GM23248 (cell line): ENCODE results near the gene KY. TPM values are rescaled to one million over a fixed set of nuclear protein-coding genes. Genes with fewer than 3 reads are reported as not detected.

Experiments used
- DNase-seq: peaks from one replicate; pipeline ENCODE4 v3.0.0-alpha.2; 2015
- H2AFZ ChIP-seq: fragments of 200-600 bp; sonication (generic); 2 replicates; pipeline ENCODE4 v1.6.1; 2016; ENCODE audit warnings: antibody characterized with exemption
- H3F3A ChIP-seq: fragments of 200-600 bp; sonication (generic); 2 replicates; pipeline ENCODE4 v1.6.1; 2016; ENCODE audit warnings: mild to moderate bottlenecking, antibody characterized with exemption, mixed run types; ENCODE audit not compliant: insufficient read depth
- H3K27ac ChIP-seq: fragments of 200-600 bp; sonication (generic); 2 replicates; pipeline ENCODE4 v1.5.1; 2016; ENCODE audit warnings: mild to moderate bottlenecking
- H3K27me3 ChIP-seq: fragments of 200-600 bp; sonication (generic); replicated peaks from 2 replicates; pipeline ENCODE4 v1.6.1; 2016; ENCODE audit warnings: mild to moderate bottlenecking; ENCODE audit not compliant: insufficient read depth
- H3K36me3 ChIP-seq: fragments of 200-600 bp; sonication (generic); 2 replicates; pipeline ENCODE4 v1.6.1; 2016; ENCODE audit warnings: low read depth, mild to moderate bottlenecking
- H3K4me1 ChIP-seq: fragments of 200-600 bp; sonication (generic); 2 replicates; pipeline ENCODE4 v1.6.1; 2016; ENCODE audit warnings: mild to moderate bottlenecking; ENCODE audit not compliant: insufficient read depth
- H3K4me2 ChIP-seq: fragments of 200-600 bp; sonication (generic); one replicate; pipeline ENCODE4 v1.6.1; 2016; ENCODE audit warnings: mild to moderate bottlenecking; ENCODE audit not compliant: unreplicated experiment
- H3K4me3 ChIP-seq: fragments of 200-600 bp; sonication (generic); 2 replicates; pipeline ENCODE4 v1.5.1; 2016; ENCODE audit warnings: mild to moderate bottlenecking
- H3K79me2 ChIP-seq: fragments of 200-600 bp; sonication (generic); 2 replicates; pipeline ENCODE4 v1.6.1; 2016; ENCODE audit warnings: mild to moderate bottlenecking; ENCODE audit not compliant: insufficient read depth
- H3K9ac ChIP-seq: fragments of 200-600 bp; sonication (generic); 2 replicates; pipeline ENCODE4 v1.6.1; 2016; ENCODE audit warnings: mild to moderate bottlenecking
- H3K9me2 ChIP-seq: fragments of 200-600 bp; sonication (generic); 2 replicates; pipeline ENCODE4 v1.6.1; 2016; ENCODE audit warnings: mixed run types, mild to moderate bottlenecking, moderate library complexity; ENCODE audit not compliant: insufficient read depth
- H3K9me3 ChIP-seq: fragments of 200-600 bp; sonication (generic); one replicate; pipeline ENCODE4 v1.6.1; 2017; ENCODE audit warnings: low read depth
- H4K20me1 ChIP-seq: fragments of 200-600 bp; sonication (generic); 2 replicates; pipeline ENCODE4 v1.6.0; 2016; ENCODE audit not compliant: insufficient read depth
- EZH2 ChIP-seq: fragments of 200-600 bp; sonication (generic); IDR thresholded peaks from 2 replicates; pipeline ENCODE4 v1.6.1; 2018; ENCODE audit warnings: antibody characterized with exemption, mild to moderate bottlenecking; ENCODE audit not compliant: insufficient read depth, poor library complexity, severe bottlenecking
- EZH2phosphoT487 ChIP-seq: fragments of 200-600 bp; sonication (generic); IDR thresholded peaks from 2 replicates; pipeline ENCODE4 v1.6.1; 2018; ENCODE audit warnings: antibody characterized with exemption, moderate library complexity, mild to moderate bottlenecking, low read depth; ENCODE audit not compliant: insufficient read depth
- WGBS, 2 experiments: methylation state at CpG; one replicate each; pipeline ENCODE4 v1.1.6; 2015 to 2017; ENCODE audit warnings: low lambda C conversion rate in 2 of 2, low coverage in 1 of 2; ENCODE audit errors: missing lambda C conversion rate in 2 of 2; 5-methylcytosine and 5-hydroxymethylcytosine counted together
- in situ Hi-C: fragments of 300-500 bp; cut with MboI; formaldehyde crosslinking; loops from 2 replicates; pipeline ENCODE4 v1.15.0; 2020
- polyA plus RNA-seq: library from polyadenylated mRNA; unstranded; fragments of >200 nt; fragmentation: Nextera tagmentation; extraction: Ambion mirVana; gene quantifications from 2 replicates; pipeline ENCODE4 v1.2.1, GENCODE V29; 2016
- total RNA-seq: library from RNA; depleted of rRNA; stranded (reverse); fragments of >200 nt; shearing (Covaris generic); gene quantifications from 2 replicates; pipeline ENCODE4 v1.2.3, GENCODE V29; 2014

The KY gene
- total and polyA plus RNA-seq, 2 experiments from 2014 or later = 0.65 to 0.76 TPM

- peak overlapping the region; percentile 13 for H3K4me2 ChIP-seq
- in situ Hi-C loops = no loop called here
Measured at GRCh38 chr3:134681522-134681900, 30.7 kb upstream of the KY start.

GRCh38 chr3:134680796-134681521 is 30.1 kb upstream of the KY start:
- Histone ChIP-seq H2AFZ (peak overlapping the region; percentile 25), H3K9me2 (no peaks in the 10 kb centered on the region), H3K79me2 (no peaks in the 10 kb centered on the region), H3K4me2 (peak overlapping the region; percentile 13), H3K9me3 (no peaks in the 10 kb centered on the region), H3K36me3 (no peaks in the 10 kb centered on the region), H4K20me1 (no peaks in the 10 kb centered on the region), H3K27ac (no peak overlapping the region), H3F3A (peaks cover 12% of the 10 kb centered on the region), H3K4me3 (no peak overlapping the region), H3K4me1 (peaks cover 20% of the 10 kb centered on the region), H3K27me3 (no peaks in the 10 kb centered on the region), H3K9ac (no peak overlapping the region)
- DNase-seq = no peak
- WGBS, 2 experiments = 63 to 65% methylated on average over 10 of the region's 10 CpGs
- TF ChIP-seq EZH2 (no peak), EZH2phosphoT487 (no peak)
- in situ Hi-C loops = no loop called here

More at GRCh38 chr3:134681522-134681900, 30.7 kb upstream of the KY start:
- TF ChIP-seq EZH2phosphoT487 = no peak
- no peak for TF ChIP-seq EZH2
- no peaks in the 10 kb centered on the region for H3K36me3 ChIP-seq
- H3K9ac ChIP-seq = no peak overlapping the region
- no peaks in the 10 kb centered on the region for H3K79me2 ChIP-seq
- H3K9me2 ChIP-seq = no peaks in the 10 kb centered on the region
- H3K9me3 ChIP-seq = no peaks in the 10 kb centered on the region
- peaks cover 14% of the 10 kb centered on the region for H3F3A ChIP-seq
- no peaks in the 10 kb centered on the region for H3K27me3 ChIP-seq
- H4K20me1 ChIP-seq = no peaks in the 10 kb centered on the region
- DNase-seq = peak; percentile 45
- no peak overlapping the region for H3K27ac ChIP-seq
- no peak overlapping the region for H3K4me3 ChIP-seq
- peaks cover 25% of the 10 kb centered on the region for H3K4me1 ChIP-seq
- 7 to 12% methylated on average over 6 of the region's 6 CpGs for WGBS, 2 experiments
- peak overlapping the region; percentile 25 for H2AFZ ChIP-seq

GRCh38 chr3:134677987-134678308 is 27.1 kb upstream of the KY start:
- peaks cover 24% of the 10 kb centered on the region for H3F3A ChIP-seq
- H3K4me1 ChIP-seq = peaks cover 16% of the 10 kb centered on the region
- H4K20me1 ChIP-seq = no peaks in the 10 kb centered on the region
- DNase-seq = no peak
- no peak overlapping the region for H3K9ac ChIP-seq
- H3K79me2 ChIP-seq = no peaks in the 10 kb centered on the region
- H2AFZ ChIP-seq = no peak overlapping the region
- 77 to 100% methylated on average over 2 of the region's 2 CpGs for WGBS, 2 experiments
- in situ Hi-C loops = no loop called here
- no peak overlapping the region for H3K4me2 ChIP-seq
- no peaks in the 10 kb centered on the region for H3K27me3 ChIP-seq
- no peaks in the 10 kb centered on the region for H3K9me2 ChIP-seq
- no peaks in the 10 kb centered on the region for H3K36me3 ChIP-seq
- TF ChIP-seq EZH2 (no peak), EZH2phosphoT487 (no peak)
- no peak overlapping the region for H3K4me3 ChIP-seq
- no peak overlapping the region for H3K27ac ChIP-seq
- H3K9me3 ChIP-seq = no peaks in the 10 kb centered on the region

GRCh38 chr3:134677196-134677986 is 26.6 kb upstream of the KY start:
- peak; percentile 35 for DNase-seq
- Histone ChIP-seq H2AFZ (no peak overlapping the region), H3K9me3 (no peaks in the 10 kb centered on the region), H3K4me2 (no peak overlapping the region), H3K9ac (no peak overlapping the region), H3K79me2 (no peaks in the 10 kb centered on the region), H3K9me2 (no peaks in the 10 kb centered on the region), H3F3A (peaks cover 24% of the 10 kb centered on the region), H3K36me3 (no peaks in the 10 kb centered on the region), H3K27me3 (no peaks in the 10 kb centered on the region), H3K27ac (no peak overlapping the region), H3K4me1 (peaks cover 11% of the 10 kb centered on the region), H3K4me3 (no peak overlapping the region), H4K20me1 (no peaks in the 10 kb centered on the region)
- in situ Hi-C loops = no loop called here
- TF ChIP-seq EZH2 (no peak), EZH2phosphoT487 (no peak)
- 45 to 46% methylated on average over 11 of the region's 11 CpGs for WGBS, 2 experiments
